ENCODE results near the gene MELTF.
"Not testable (repeated sequence)": the region's sequence is repeated elsewhere in the genome, so short reads cannot be mapped to it uniquely, and the experiment has no call there.

MELTF gene

GRCh38 chr3:197029511-197030167, at the start of gene MELTF:
Gene MELTF (minus strand): TSS chr3:197029817. CDS start chr3:197029702, 115 bp downstream.
- FAIRE-seq (no peak), DNase-seq (ENCODE audit: insufficient read length, low spot score) (peak; percentile 89)

DNA sequence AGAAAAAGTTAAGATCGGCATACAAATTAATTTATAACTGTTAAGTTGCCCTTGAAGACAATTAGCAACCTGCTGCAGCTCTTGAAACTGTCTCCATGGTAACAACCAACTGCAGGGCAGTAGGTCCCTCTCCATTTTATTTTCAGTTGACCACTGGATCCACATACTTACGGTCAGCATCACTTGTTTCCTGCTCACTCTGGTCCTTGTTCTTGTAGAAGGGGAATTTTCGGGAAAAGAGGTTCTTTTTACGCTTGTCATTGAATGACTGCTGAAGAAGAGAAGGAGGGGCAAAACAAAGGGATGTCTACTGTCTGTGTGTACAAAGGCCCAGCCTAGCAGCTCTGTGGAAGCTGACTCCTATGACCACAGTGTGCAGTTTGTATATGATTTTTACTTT, 46.8 kb upstream of the MELTF start:
- FAIRE-seq, result no peak
- no peak for DNase-seq (ENCODE audit: insufficient read length, low spot score)

GRCh38 chr3:197068077-197068476, 38.5 kb upstream of the MELTF start:
- no peak for FAIRE-seq
- DNase-seq (ENCODE audit: insufficient read length, low spot score), result no peak

DNA sequence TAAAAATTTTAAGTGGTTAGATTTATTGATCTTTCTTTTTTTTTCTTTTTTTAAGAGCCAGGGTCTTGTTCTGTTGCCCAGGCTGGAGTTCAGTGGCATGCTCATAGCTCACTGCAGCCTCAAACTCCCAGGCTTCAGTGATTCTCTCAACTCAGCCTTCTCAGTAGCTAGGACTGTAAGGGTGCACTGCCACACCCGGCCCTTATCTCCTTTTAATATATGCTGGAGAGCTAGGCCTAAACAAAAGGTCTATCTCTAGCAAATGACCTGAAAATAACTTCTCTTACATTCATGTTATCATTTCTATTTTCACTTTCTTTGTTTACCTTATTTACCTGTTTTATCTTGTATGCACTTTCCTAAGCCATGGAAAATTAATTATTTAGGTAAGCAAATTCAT, 35.2 kb upstream of the MELTF start:
- DNase-seq (ENCODE audit: insufficient read length, low spot score) (no peak), FAIRE-seq (no peak)

DNA sequence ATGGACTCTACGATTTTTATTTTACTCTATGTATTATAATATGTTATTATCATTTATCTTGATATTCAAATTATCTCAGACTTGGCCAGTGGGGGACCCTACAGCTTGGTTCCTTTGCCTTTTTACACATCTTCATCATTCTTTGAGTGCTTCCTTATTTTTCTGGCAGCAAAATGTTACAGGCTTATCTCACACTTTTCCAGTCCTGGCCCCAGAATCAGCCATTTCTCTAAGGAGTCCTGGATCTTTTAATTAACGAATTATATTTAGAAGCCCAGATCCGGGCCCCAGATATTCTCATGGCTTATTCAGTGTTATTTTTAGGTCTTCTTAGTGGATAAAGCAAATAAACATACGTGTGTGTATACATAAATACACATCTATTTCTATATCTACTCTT, 32.8 kb upstream of the MELTF start:
- DNase-seq (ENCODE audit: insufficient read length, low spot score) (no peak), FAIRE-seq (no peak)

- not testable (repeated sequence) for DNase-seq (ENCODE audit: insufficient read length, low spot score); FAIRE-seq
Observed at GRCh38 chr3:197051637-197052036, 22.0 kb upstream of the MELTF start.

DNA sequence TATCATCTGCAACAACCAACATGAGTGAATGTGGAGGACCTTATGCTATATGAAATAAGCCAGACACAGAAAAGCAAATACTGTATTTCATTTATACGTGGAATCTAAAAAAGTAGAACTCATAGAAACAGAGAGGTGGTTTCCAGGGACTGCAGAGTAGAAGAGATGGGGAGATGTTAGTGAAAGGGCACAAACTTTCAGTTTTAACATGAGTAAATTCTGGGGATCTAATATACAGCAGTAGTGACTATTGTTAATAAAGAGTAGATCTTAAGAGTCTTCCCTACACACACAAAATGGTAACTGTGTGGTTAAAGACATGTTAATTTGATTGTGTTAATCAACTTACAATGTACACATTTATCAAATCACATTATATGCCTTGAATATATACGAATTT, 20.9 kb upstream of the MELTF start:
- no peak for FAIRE-seq
- no peak for DNase-seq (ENCODE audit: insufficient read length, low spot score)

- no peak for FAIRE-seq
- no peak for DNase-seq (ENCODE audit: insufficient read length, low spot score)
Observed at GRCh38 chr3:197042539-197042938, 12.9 kb upstream of the MELTF start.

DNA sequence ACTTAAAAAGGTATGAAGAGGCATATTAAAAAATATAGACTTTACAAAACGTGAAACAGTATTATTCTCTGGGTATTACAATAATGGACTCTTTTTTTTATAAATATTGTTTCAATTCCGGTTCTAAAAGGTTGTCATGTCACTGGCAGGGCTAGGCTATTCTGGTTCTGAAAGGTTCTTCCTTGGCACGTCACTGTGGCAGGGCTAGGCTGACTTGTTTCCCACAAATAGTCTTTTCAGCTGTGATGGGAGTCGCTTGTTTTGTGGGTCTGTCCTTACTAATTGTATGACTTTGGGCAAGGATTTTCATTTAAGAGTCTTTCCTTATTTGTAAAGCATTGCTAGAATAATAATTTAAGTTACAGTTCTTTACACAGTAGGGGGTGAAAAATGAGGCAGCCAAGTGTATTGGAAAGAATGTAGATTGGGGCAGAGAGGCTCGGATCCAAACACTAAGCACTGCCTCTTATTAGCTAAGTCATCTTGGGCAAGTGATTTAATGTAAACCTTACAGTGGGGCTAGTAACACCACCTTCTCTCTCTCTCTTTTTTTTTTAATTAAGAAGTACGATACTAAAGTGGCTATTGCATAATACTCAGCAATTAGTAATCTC, 12.4 kb upstream of the MELTF start:
- no peak for FAIRE-seq
- DNase-seq (ENCODE audit: insufficient read length, low spot score), result no peak

- DNase-seq (ENCODE audit: insufficient read length, low spot score) (no peak), FAIRE-seq (no peak)
Observed at GRCh38 chr3:197040658-197041057, 11.0 kb upstream of the MELTF start.

DNA sequence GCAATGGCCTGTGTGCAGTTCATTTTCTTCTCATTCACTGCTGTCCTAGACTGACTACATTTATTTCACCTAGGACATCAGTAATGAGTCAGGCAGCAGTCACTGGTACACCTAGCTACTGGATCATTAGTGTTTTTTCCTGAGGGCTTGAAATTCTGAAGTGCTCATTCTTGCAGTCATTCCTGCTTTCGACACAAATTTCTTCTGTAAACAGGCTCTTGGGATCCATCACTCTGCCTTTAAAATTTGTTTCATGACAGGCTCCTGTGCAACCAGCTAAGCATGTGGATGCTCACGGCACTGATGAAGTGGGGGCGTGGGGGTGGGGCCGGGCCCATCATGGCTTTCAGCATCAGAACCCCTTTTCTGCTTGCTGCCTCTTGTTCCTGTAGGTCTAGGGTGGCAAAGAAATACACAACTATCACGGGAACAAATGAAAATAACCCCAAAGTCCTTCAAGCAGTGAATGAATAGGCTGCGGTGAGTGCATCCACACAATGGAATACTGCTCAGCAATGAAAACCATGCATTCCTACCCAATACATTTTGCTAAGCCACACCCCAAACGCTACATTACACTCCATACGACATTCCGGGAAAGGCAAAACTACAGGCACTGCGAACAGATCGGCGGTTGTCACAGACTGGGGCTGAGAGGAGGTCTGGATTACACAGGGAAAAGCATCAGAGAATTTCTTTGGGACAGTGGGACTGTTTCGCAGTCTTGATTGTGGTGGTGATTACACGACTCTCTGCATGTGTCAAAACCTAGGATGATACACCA, 9.3 kb upstream of the MELTF start:
- no peak for FAIRE-seq
- DNase-seq (ENCODE audit: insufficient read length, low spot score), result no peak

- no peak for FAIRE-seq
- DNase-seq (ENCODE audit: insufficient read length, low spot score), result no peak
Observed at GRCh38 chr3:197035577-197035976, 6.0 kb upstream of the MELTF start.

GRCh38 chr3:197034778-197035177, 5.2 kb upstream of the MELTF start:
- FAIRE-seq; DNase-seq (ENCODE audit: insufficient read length, low spot score): not testable (repeated sequence)

DNA sequence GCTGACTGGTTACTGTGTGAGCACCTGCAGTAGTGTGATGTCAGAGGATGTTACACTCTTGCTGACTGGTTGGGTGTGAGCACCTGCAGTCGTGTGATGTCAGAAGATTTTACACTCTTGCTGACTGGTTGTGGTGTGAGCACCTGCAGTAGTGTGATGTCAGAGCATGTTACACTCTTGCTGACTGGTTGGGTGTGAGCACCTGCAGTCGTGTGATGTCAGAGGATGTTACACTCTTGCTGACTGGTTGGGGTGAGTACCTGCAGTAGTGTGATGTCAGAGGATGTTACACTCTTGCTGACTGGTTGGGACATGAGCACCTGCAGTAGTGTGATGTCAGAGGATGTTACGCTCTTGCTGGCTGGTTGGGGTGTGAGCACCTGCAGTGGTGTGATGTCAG, 4.1 kb upstream of the MELTF start:
- not testable (repeated sequence) for FAIRE-seq; DNase-seq (ENCODE audit: insufficient read length, low spot score)

- FAIRE-seq (no peak), DNase-seq (ENCODE audit: insufficient read length, low spot score) (peak; percentile 95)
Observed at GRCh38 chr3:197031315-197032285, 2.0 kb upstream of the MELTF start.

GRCh38 chr3:197030379-197031314, 1.0 kb upstream of the MELTF start:
- FAIRE-seq (no peak), DNase-seq (ENCODE audit: insufficient read length, low spot score) (no peak)

- no peak for FAIRE-seq
- no peak for DNase-seq (ENCODE audit: insufficient read length, low spot score)
Observed at GRCh38 chr3:197028728-197029510, 698 bp downstream of the MELTF start.

GRCh38 chr3:197027896-197028727, 1.5 kb downstream of the MELTF start:
- FAIRE-seq (no peak), DNase-seq (ENCODE audit: insufficient read length, low spot score) (no peak)
